A673 (cell line): Measurements from ENCODE around the gene SLC22A23.

Experiments used
- CTCF ChIP-seq: fragments of 300-800, 200-600 bp; sonication (generic); conservative IDR thresholded peaks from 2 replicates; pipeline ENCODE4 v1.5.1; 2017; ENCODE audit warnings: low read depth, mild to moderate bottlenecking, antibody characterized with exemption, low read length, moderate library complexity, mixed read lengths
- EZH2 ChIP-seq: fragments of 200-600 bp; sonication (generic); IDR thresholded peaks from 2 replicates; pipeline ENCODE4 v1.6.1; 2017; ENCODE audit warnings: borderline replicate concordance, low read depth, mild to moderate bottlenecking, mixed read lengths, antibody characterized with exemption, low read length; ENCODE audit not compliant: poor library complexity, severe bottlenecking

- TF ChIP-seq EZH2: no peak
- TF ChIP-seq CTCF: no peak
Observed at GRCh38 chr6:3373597-3374203, 83.2 kb downstream of the SLC22A23 start.
